OCI-LY1 (cell line): ENCODE results near the gene UGCG.

ENCODE experiments used
- CTCF ChIP-seq: fragments of 200-600 bp; sonication (generic), shearing (Covaris generic); IDR thresholded peaks from 2 replicates; pipeline ENCODE4 v1.5.1; 2017; ENCODE audit warnings: mild to moderate bottlenecking, antibody characterized with exemption, low read length, moderate library complexity, mixed read lengths
- EZH2 ChIP-seq: fragments of 200-600 bp; sonication (generic), shearing (Covaris generic); IDR thresholded peaks from 2 replicates; pipeline ENCODE4 v1.8.0; 2017; ENCODE audit warnings: borderline replicate concordance, mixed run types, mild to moderate bottlenecking, antibody characterized with exemption, low read length, moderate library complexity, mixed read lengths

- TF ChIP-seq CTCF (no peak), EZH2 (no peak)
Observed at GRCh38 chr9:111970827-111971226, 74.2 kb downstream of the UGCG start.
